Measurements from ENCODE around the gene PIM1. TPM values are rescaled to one million over a fixed set of nuclear protein-coding genes. Genes with fewer than 3 reads are reported as not detected.

PIM1 gene
- total and polyA plus RNA-seq, 9 of the 15 experiments (the other 6 are each of a cell fraction or from before 2014, with no cell fraction given) = 19.0 to 789 (median 212) TPM

- TF ChIP-seq ZHX1 (conservative IDR thresholded peaks at IDR 0.05; ENCODE audit: low read length) (no peak), FOXJ2 (tag; IDR thresholded peaks at IDR 0.05) (peak; percentile 55; the same call in 1 of the 2 replicates), DNMT1 (IDR thresholded peaks at IDR 0.05) (no peak), ZNF384 (IDR thresholded peaks at IDR 0.05; ENCODE audit: low read depth, low read length) (no peak), NUFIP1 (IDR thresholded peaks at IDR 0.05; ENCODE audit: partially characterized antibody) (no peak), ZNF3 (CRISPR knock-in tag; IDR thresholded peaks at IDR 0.05) (no peak; the same call in 1 of the 2 replicates), POLR3A (IDR thresholded peaks at IDR 0.05; ENCODE audit: borderline replicate concordance, extremely low read depth, insufficient read depth, insufficient read length) (no peak), PML (IDR thresholded peaks at IDR 0.05; ENCODE audit: low read length) (0 out of 2 replicates have a peak, but pooled peaks have one; percentile 13), MYC (IDR thresholded peaks at IDR 0.05; ENCODE audit: low read depth, low read length) (0 out of 2 replicates have a peak, but pooled peaks have one; percentile 2), MYC (CRISPR knock-in tag; IDR thresholded peaks at IDR 0.05; ENCODE audit: borderline replicate concordance, low read depth) (peak; percentile 88), SFPQ (IDR thresholded peaks at IDR 0.05; ENCODE audit: low read depth, low read length) (no peak), L3MBTL2 (IDR thresholded peaks at IDR 0.05) (no peak; the same call in 1 of the 2 replicates), GTF2B (IDR thresholded peaks at IDR 0.05; ENCODE audit: extremely low read depth, insufficient read length) (no peak), CREB1 (IDR thresholded peaks at IDR 0.05) (no peak), CREB1 (CRISPR knock-in tag; IDR thresholded peaks at IDR 0.05) (no peak), SMAD3 (CRISPR knock-in tag; conservative IDR thresholded peaks at IDR 0.05) (no peak), ATF4 (CRISPR knock-in tag; IDR thresholded peaks at IDR 0.05) (no peak), ZNF174 (CRISPR knock-in tag; IDR thresholded peaks at IDR 0.05) (no peak), ZNF324 (CRISPR knock-in tag; IDR thresholded peaks at IDR 0.05) (peak; percentile 5; the same call in 1 of the 2 replicates), HDAC8 (tag; IDR thresholded peaks at IDR 0.05) (no peak)
- TF ChIP-seq, protein P1, sequence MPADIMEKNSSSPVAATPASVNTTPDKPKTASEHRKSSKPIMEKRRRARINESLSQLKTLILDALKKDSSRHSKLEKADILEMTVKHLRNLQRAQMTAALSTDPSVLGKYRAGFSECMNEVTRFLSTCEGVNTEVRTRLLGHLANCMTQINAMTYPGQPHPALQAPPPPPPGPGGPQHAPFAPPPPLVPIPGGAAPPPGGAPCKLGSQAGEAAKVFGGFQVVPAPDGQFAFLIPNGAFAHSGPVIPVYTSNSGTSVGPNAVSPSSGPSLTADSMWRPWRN (IDR thresholded peaks at IDR 0.05; ENCODE audit: low read depth) = no peak
Observed at GRCh38 chr6:37173493-37174195, 3.7 kb downstream of the PIM1 start (continued).
